ENCODE results near the gene SLC33A1.

SLC33A1 gene

DNA sequence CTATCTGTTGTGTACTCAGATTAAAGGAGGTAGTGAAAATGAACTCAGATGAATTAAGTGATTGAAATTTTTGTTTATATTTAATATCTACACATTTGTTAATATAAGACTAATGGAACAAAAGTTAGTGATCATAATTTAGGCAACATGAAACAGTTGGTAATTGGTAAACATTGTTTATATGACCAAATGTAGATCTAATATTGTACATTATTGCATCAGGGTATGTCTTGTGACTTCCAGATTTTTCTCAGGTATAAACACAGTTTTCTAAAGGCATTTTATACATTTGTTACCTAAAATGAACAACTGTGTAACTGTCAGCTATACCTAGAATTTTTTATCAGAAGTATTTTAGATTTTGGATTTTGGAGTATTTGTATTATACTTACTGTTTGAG, 31.1 kb upstream of the SLC33A1 start:
- TF ChIP-seq, protein P1, sequence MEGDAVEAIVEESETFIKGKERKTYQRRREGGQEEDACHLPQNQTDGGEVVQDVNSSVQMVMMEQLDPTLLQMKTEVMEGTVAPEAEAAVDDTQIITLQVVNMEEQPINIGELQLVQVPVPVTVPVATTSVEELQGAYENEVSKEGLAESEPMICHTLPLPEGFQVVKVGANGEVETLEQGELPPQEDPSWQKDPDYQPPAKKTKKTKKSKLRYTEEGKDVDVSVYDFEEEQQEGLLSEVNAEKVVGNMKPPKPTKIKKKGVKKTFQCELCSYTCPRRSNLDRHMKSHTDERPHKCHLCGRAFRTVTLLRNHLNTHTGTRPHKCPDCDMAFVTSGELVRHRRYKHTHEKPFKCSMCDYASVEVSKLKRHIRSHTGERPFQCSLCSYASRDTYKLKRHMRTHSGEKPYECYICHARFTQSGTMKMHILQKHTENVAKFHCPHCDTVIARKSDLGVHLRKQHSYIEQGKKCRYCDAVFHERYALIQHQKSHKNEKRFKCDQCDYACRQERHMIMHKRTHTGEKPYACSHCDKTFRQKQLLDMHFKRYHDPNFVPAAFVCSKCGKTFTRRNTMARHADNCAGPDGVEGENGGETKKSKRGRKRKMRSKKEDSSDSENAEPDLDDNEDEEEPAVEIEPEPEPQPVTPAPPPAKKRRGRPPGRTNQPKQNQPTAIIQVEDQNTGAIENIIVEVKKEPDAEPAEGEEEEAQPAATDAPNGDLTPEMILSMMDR (IDR thresholded peaks at IDR 0.05), result no peak

- TF ChIP-seq, protein P1 (IDR thresholded peaks at IDR 0.05), result no peak
These were observed 30.1 kb upstream of the SLC33A1 start for GRCh38 chr3:155884292-155884691.

DNA sequence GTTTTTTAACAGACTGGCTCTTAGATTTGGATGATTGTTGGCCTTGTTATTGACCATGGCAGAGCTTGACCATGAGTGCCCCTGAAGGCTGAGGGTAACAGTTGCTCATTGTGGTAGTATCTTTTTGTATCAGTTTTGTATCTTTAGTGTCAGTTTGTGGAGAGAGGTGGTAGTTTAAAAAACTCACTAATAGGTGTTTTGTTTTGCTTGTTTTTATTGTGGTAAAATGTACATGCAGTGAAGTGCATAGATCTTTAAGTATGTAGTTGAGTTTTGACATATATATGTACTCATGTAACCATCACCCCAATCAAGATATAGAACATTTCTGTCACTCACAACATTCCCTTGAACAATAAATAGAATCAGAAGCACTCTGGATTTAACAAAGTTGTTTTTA, 26.1 kb upstream of the SLC33A1 start:
- TF ChIP-seq, protein P1 (IDR thresholded peaks at IDR 0.05), result no peak

DNA sequence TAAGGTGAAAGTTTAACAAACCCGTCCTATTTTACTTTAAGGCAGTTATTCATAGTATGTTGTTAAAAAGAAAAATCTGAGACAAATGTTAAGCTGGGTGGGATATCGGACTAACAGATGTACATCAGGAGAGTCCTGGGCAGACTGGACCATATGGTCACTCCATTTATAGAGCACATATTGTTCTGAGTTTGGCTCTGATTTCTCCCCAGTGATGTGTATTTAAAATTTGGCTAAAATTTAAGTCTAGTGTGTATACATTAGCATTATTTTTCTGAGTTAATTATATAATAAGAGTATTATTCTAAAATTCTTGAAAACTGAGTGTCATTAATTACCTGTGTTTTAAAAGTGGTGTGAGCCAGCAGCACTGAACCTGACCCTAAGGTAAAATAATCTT, 22.3 kb upstream of the SLC33A1 start:
- TF ChIP-seq, protein P1 (IDR thresholded peaks at IDR 0.05), result no peak

- TF ChIP-seq, protein P1 (IDR thresholded peaks at IDR 0.05), result no peak
These were observed 21.8 kb upstream of the SLC33A1 start for GRCh38 chr3:155876037-155876436.

- TF ChIP-seq, protein P1 (IDR thresholded peaks at IDR 0.05), result no peak
These were observed 18.8 kb upstream of the SLC33A1 start for GRCh38 chr3:155872904-155873646.

DNA sequence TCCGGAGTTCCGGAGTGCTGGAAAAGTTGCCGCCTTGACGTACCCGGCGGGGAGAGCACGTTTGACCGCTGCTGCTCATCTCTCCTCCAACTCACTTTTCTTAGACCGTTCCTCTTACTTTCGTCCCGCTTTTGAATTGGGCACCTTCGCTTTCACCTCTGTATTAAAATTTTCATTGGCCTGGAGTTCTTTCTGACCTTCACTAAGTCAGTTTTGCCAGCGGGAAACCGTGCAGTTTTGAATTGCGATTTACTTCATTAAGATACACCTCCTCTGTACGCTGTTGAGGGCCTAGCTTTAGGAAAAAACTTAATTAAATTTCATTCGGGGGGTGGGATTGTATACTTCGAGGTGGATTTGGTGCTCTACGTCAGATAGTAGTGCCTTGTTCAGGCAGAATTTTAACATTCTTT, 17.5 kb upstream of the SLC33A1 start:
- TF ChIP-seq, protein P1 (IDR thresholded peaks at IDR 0.05), result no peak
